PC-9 (cell line): ENCODE measurements around the gene REV3L. TPM values are rescaled to one million over a fixed set of nuclear protein-coding genes. Genes with fewer than 3 reads are reported as not detected.
A peak's percentile ranks its signal among the peaks of the same experiment; 100 is the strongest.

Source experiments
- BruUV-seq: library from RNA; stranded (reverse); fragments of 400-500 nt; replicated peaks from 2 replicates; lab custom pipeline; 2021; lab: Mats Ljungman, UMichigan
- CTCF ChIA-PET: fragments of 300-600 bp; sonication (Branson Sonifier 250); formaldehyde crosslinking; loops from one replicate; lab custom pipeline; 2022; ENCODE audit warnings: antibody characterized with exemption; lab: Charles Lee
- POLR2A ChIA-PET: fragments of 300-600 bp; sonication (Branson Sonifier 250); formaldehyde crosslinking; loops from one replicate; lab custom pipeline; 2022; ENCODE audit warnings: antibody characterized with exemption; ENCODE audit not compliant: unreplicated experiment; lab: Charles Lee
- DNase-seq, 2 experiments: peaks; one replicate each; pipeline versions ENCODE4 v3.0.0 to v3.0.0-alpha.2; 2015 to 2022; ENCODE audit warnings: mixed read lengths in 1 of 2
- H2AFZ ChIP-seq: fragments of 200-600 bp; sonication (generic); 2 replicates; pipeline ENCODE4 v1.8.1; 2017; ENCODE audit warnings: antibody characterized with exemption
- H3F3A ChIP-seq: fragments of 200-600 bp; sonication (generic); 2 replicates; pipeline ENCODE4 v1.8.1; 2017; ENCODE audit warnings: antibody characterized with exemption, mild to moderate bottlenecking, low read depth; ENCODE audit not compliant: insufficient read depth
- H3K27ac ChIP-seq: fragments of 200-600 bp; sonication (generic); 2 replicates; pipeline ENCODE4 v1.6.1; 2016; ENCODE audit warnings: mixed run types
- H3K27me3 ChIP-seq: fragments of 200-600 bp; sonication (generic); 2 replicates; pipeline ENCODE4 v1.6.1; 2016; ENCODE audit warnings: low read depth, mixed run types; ENCODE audit not compliant: insufficient read depth
- H3K36me3 ChIP-seq: fragments of 200-600 bp; sonication (generic); 2 replicates; pipeline ENCODE4 v1.6.1; 2016; ENCODE audit warnings: low read depth, mixed run types
- H3K4me1 ChIP-seq: fragments of 200-600 bp; sonication (generic); replicated peaks from 2 replicates; pipeline ENCODE4 v1.6.1; 2016; ENCODE audit warnings: mixed run types; ENCODE audit not compliant: insufficient read depth
- H3K4me2 ChIP-seq: fragments of 200-600 bp; sonication (generic); 2 replicates; pipeline ENCODE4 v1.6.1; 2017; ENCODE audit warnings: mixed run types
- H3K4me3 ChIP-seq: fragments of 200-600 bp; sonication (generic); 2 replicates; pipeline ENCODE4 v1.6.1; 2016; ENCODE audit warnings: mixed run types
- H3K79me2 ChIP-seq: fragments of 200-600 bp; sonication (generic); 2 replicates; pipeline ENCODE4 v1.6.1; 2017; ENCODE audit warnings: low read depth, mixed run types
- H3K9me2 ChIP-seq: fragments of 200-600 bp; sonication (generic); 2 replicates; pipeline ENCODE4 v1.8.1; 2017; ENCODE audit warnings: mild to moderate bottlenecking; ENCODE audit not compliant: insufficient read depth
- H3K9me3 ChIP-seq: fragments of 200-600 bp; sonication (generic); 2 replicates; pipeline ENCODE4 v1.8.1; 2016; ENCODE audit warnings: low read depth; ENCODE audit not compliant: insufficient read depth
- H4K20me1 ChIP-seq: fragments of 200-600 bp; sonication (generic); 2 replicates; pipeline ENCODE4 v1.8.1; 2017; ENCODE audit not compliant: insufficient read depth
- EZH2 ChIP-seq: fragments of 200-600 bp; sonication (generic); IDR thresholded peaks from 2 replicates; pipeline ENCODE4 v1.8.0; 2017; ENCODE audit warnings: antibody characterized with exemption, low read depth
- intact Hi-C: fragments of 100-400 bp; cut with micrococcal nuclease; formaldehyde crosslinking; loops from one replicate; pipeline ENCODE4 v1.10.0; 2022; ENCODE audit not compliant: unreplicated experiment
- total RNA-seq: library from RNA; stranded (reverse); gene quantifications from 2 replicates; pipeline ENCODE4 v1.2.3, GENCODE V29; 2021
- TF ChIP-seq, protein P1 (sequence below): fragments of 200-600 bp; sonication (generic); conservative IDR thresholded peaks from 2 replicates; pipeline ENCODE4 v1.6.1; 2017; ENCODE audit warnings: mixed run types, antibody characterized with exemption, mild to moderate bottlenecking, moderate library complexity

The REV3L gene
- total RNA-seq, 1 experiment from 2014 or later: 22.9 TPM

DNA sequence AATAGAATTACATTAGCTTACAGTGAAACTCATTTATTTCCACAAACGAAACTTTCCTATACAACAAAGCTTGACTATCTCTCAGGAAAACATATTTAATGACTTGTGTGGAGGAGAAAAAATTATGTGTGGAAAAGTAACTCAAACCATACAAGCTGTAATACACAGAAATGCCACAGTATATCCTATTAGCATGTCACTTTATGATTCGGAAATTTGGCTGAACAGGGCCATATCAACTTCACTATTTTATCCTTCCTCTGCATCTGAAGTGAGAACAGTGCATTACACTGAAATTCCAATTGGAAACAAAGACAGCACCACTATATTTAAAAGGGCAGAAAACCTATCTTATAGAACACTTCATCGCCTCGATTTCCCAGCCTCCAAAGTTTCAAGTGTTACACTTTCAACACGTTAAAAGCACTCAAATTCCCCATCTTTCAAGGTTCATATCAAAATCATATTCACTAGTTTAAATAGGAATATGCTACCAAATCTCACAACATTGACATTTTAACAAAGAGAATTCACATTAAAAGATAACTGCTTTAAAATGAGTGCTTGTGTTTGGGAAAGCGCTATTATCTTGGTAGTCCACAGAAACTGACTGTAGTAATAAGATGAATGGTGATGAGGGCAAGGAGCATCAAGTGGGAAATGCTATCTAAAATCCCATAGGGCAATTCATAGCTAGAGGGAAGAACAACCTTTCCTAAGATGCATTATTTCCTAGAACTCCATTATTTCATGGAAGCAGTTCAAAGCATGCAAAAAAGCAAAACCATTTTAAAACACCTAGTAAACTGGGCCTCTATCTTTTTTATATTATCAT is 1.8 kb downstream of the REV3L start:
- Histone ChIP-seq H3K27ac (peak overlapping the region; percentile 90), H3K79me2 (peaks cover 70% of the 10 kb centered on the region), H3K27me3 (no peaks in the 10 kb centered on the region), H3K4me3 (peak overlapping the region; percentile 66), H2AFZ (peak overlapping the region; percentile 79; the same call in 1 of the 2 replicates), H3F3A (peaks cover 15% of the 10 kb centered on the region; the same call in 1 of the 2 replicates), H3K36me3 (no peaks in the 10 kb centered on the region), H3K4me2 (peak overlapping the region; percentile 90), H3K4me1 (peaks cover 63% of the 10 kb centered on the region), H3K9me2 (no peaks in the 10 kb centered on the region), H3K9me3 (no peaks in the 10 kb centered on the region), H4K20me1 (no peaks in the 10 kb centered on the region)
- TF ChIP-seq, protein P1, sequence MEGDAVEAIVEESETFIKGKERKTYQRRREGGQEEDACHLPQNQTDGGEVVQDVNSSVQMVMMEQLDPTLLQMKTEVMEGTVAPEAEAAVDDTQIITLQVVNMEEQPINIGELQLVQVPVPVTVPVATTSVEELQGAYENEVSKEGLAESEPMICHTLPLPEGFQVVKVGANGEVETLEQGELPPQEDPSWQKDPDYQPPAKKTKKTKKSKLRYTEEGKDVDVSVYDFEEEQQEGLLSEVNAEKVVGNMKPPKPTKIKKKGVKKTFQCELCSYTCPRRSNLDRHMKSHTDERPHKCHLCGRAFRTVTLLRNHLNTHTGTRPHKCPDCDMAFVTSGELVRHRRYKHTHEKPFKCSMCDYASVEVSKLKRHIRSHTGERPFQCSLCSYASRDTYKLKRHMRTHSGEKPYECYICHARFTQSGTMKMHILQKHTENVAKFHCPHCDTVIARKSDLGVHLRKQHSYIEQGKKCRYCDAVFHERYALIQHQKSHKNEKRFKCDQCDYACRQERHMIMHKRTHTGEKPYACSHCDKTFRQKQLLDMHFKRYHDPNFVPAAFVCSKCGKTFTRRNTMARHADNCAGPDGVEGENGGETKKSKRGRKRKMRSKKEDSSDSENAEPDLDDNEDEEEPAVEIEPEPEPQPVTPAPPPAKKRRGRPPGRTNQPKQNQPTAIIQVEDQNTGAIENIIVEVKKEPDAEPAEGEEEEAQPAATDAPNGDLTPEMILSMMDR: no peak
- no peak for TF ChIP-seq EZH2
- intact Hi-C loops: loop anchor here (5.0 to 10.0 kb wide), 2 partner anchors 111 to 564 kb away; no protein-coding TSS in a partner anchor
- TSS peak; percentile 26 for BruUV-seq
- ChIA-PET CTCF (no interaction called here), POLR2A (interaction anchor here (0.5 to 0.7 kb wide), 2 partner anchors 125 to 594 kb away, joined by 5 to 6 read pairs; partner anchors contain the start of gene TRAF3IP2)
- DNase-seq: no peak

DNA sequence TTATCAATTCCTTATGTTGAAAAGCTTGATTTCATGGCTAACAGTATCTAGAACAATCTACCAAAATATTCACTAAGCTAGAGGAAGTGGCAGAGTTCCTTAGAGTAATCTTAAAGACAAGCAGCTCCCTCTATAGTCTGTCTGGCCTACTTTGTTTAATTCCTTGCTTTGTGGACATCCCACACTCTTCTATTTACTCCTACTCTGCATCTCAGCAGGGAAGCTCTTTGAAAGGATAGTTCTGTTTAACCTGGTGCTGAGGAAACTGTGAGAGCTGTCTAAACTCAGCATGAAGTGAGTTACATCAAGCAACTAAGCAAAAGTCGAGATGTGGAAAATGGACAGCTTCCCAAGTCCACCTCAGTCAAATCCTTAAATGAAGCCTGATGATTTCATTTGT is 4.3 kb downstream of the REV3L start:
- ChIA-PET POLR2A (interaction anchor here (0.6 to 1.0 kb wide), 5 partner anchors 17 to 216 kb away, joined by 3 to 24 read pairs (median 5); partner anchors contain the start of gene TRAF3IP2), CTCF (interaction anchor here (0.6 to 1.7 kb wide), 8 partner anchors 31 to 220 kb away, joined by 3 to 15 read pairs (median 4); partner anchors contain the start of gene TRAF3IP2)
- no TSS peak for BruUV-seq
- H3K4me3 ChIP-seq: no peak overlapping the region
- H3K4me1 ChIP-seq: peaks cover 49% of the 10 kb centered on the region
- peaks cover 5% of the 10 kb centered on the region; the same call in 1 of the 2 replicates for H4K20me1 ChIP-seq
- H2AFZ ChIP-seq: no peak overlapping the region
- no peaks in the 10 kb centered on the region for H3K36me3 ChIP-seq
- TF ChIP-seq, protein P1: peak; percentile 57; the same call in 1 of the 2 replicates
- no peak for TF ChIP-seq EZH2
- DNase-seq: peak in 1 of 2 experiments; percentile 45
- peaks cover 15% of the 10 kb centered on the region; the same call in 1 of the 2 replicates for H3F3A ChIP-seq
- peaks cover 76% of the 10 kb centered on the region for H3K79me2 ChIP-seq
- intact Hi-C loops: loop anchor here (5.0 kb wide), 1 partner anchor 116 kb away; no protein-coding TSS in a partner anchor
- no peaks in the 10 kb centered on the region for H3K9me3 ChIP-seq
- no peaks in the 10 kb centered on the region for H3K27me3 ChIP-seq
- peak overlapping the region; percentile 47 for H3K4me2 ChIP-seq
- H3K9me2 ChIP-seq: no peaks in the 10 kb centered on the region
- peak overlapping the region; percentile 48 for H3K27ac ChIP-seq

DNA sequence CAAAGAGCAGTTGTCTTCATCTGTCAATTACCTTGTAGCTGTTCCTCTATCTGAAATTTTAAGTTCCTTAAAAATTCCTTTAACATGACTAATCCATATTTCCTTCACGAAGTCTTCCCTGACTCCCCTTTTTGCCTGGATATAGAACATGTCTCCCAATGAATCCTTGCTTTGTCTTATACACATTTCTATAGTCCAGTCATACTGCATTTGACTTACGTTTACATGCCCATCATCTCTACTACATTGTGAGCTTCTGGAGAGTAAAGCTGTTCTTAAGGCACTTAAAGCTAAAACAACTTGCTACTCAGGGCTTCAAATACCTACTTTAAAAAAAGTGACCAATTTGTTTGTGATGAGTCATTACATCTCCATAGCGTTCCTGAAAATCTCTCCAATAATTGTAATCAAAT is 4.9 kb downstream of the REV3L start:
- Histone ChIP-seq H3K79me2 (peaks cover 81% of the 10 kb centered on the region), H3K36me3 (no peaks in the 10 kb centered on the region), H3K9me2 (no peaks in the 10 kb centered on the region), H3K4me2 (peak overlapping the region; percentile 47), H3K27ac (peak overlapping the region; percentile 49), H3F3A (peaks cover 15% of the 10 kb centered on the region; the same call in 1 of the 2 replicates), H3K4me1 (peaks cover 49% of the 10 kb centered on the region), H4K20me1 (peaks cover 5% of the 10 kb centered on the region; the same call in 1 of the 2 replicates), H3K9me3 (no peaks in the 10 kb centered on the region), H3K27me3 (no peaks in the 10 kb centered on the region), H3K4me3 (peak overlapping the region; percentile 6; the same call in 1 of the 2 replicates), H2AFZ (no peak overlapping the region)
- ChIA-PET CTCF (interaction anchor here (0.5 to 1.7 kb wide), 6 partner anchors 75 to 219 kb away, joined by 3 to 15 read pairs (median 4); partner anchors contain the start of gene TRAF3IP2), POLR2A (interaction anchor here (0.5 to 1.0 kb wide), 5 partner anchors 16 to 1003 kb away, joined by 4 to 24 read pairs (median 6); partner anchors contain the start of gene TRAF3IP2)
- no TSS peak for BruUV-seq
- TF ChIP-seq EZH2: no peak
- TF ChIP-seq, protein P1: no peak
- peak; percentile 9 to 70 for DNase-seq
- intact Hi-C loops: loop anchor here (5.0 kb wide), 1 partner anchor 116 kb away; no protein-coding TSS in a partner anchor
